ENCODE data around the gene TMEM156.
"Not testable (repeated sequence)": the region's sequence is repeated elsewhere in the genome, so short reads cannot be mapped to it uniquely, and the experiment has no call there.

The TMEM156 gene

DNA sequence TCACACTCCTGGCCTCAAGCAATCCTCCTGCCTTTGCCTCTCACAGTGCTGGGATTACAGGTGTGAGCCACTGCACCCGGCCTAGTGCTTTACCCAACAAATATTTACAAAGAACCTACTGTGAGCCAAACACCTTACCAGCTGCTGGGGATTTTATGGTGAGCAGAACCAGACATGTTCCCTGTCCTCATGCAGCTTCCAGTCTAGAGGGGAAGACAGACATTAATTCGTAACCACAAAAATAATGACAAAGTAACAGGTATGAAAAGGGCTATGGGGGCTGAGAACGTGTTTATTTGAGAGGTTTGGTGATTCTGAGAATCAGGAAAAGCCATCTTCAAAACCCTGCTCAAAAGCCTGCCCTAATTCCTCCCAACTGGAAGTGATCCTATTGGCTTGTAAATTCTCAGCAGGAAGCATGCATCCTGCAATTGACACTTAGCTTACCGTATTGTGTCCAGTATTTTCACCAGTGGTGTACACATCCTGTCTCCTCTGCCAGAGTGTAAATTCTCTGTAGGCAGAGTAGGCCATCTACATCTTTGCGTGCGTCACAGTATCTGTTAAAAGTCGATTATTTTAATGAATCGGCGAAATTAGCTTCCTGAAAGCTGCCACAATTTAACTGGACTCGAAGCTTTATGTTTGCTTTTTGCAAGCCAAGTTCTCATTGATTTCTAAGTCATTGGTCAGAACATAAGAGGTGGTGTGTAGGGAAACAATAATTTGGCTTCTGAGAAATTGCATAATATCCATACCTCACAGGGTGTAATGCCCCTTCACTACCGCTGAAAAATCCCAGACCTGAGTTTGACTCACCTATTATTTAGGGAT, 67.0 kb downstream of the TMEM156 start:
- Histone ChIP-seq H3K4me3 (ENCODE audit: insufficient read depth, low read depth, low read length) (no peak overlapping the region), H3K27me3 (ENCODE audit: control insufficient read depth, insufficient read depth, low read length, poor library complexity, severe bottlenecking) (no peaks in the 10 kb centered on the region), H3K36me3 (ENCODE audit: control insufficient read depth, insufficient read depth, low read length) (no peaks in the 10 kb centered on the region), H3K27ac (ENCODE audit: insufficient read depth, low read depth, low read length, poor library complexity, severe bottlenecking) (no peak overlapping the region), H3K4me1 (ENCODE audit: control insufficient read depth, insufficient read depth, low read length) (no peaks in the 10 kb centered on the region), H3K9me3 (ENCODE audit: control insufficient read depth, low read length) (no peaks in the 10 kb centered on the region)
- 88 to 90% methylated on average over 10 to 11 of the region's 11 CpGs for WGBS, 2 experiments

DNA sequence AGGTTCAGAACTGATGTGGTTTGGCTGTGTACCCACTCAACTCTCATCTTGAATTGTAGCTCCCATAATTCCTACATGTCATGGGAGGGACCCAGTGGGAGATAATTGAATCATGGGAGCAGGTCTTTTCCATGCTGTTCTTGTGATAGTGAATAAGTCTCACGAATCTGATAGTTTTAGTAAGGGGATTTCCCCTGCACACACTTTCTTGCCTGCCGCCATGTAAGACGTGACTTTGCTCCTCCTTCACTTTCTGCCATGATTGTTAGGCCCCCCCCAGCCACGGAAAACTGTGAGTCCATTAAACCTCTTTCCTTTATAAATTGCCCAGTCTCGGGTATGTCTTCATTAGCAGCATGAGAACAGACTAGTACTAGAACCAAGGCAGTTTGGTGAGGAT, 73.0 kb downstream of the TMEM156 start:
- H3K4me1 ChIP-seq (ENCODE audit: control insufficient read depth, insufficient read depth, low read length); H3K9me3 ChIP-seq (ENCODE audit: control insufficient read depth, low read length); H3K27ac ChIP-seq (ENCODE audit: insufficient read depth, low read depth, low read length, poor library complexity, severe bottlenecking); H3K4me3 ChIP-seq (ENCODE audit: insufficient read depth, low read depth, low read length); H3K36me3 ChIP-seq (ENCODE audit: control insufficient read depth, insufficient read depth, low read length); H3K27me3 ChIP-seq (ENCODE audit: control insufficient read depth, insufficient read depth, low read length, poor library complexity, severe bottlenecking): not testable (repeated sequence)
- WGBS, 2 experiments = 90 to 94% methylated on average over 5 of the region's 5 CpGs

DNA sequence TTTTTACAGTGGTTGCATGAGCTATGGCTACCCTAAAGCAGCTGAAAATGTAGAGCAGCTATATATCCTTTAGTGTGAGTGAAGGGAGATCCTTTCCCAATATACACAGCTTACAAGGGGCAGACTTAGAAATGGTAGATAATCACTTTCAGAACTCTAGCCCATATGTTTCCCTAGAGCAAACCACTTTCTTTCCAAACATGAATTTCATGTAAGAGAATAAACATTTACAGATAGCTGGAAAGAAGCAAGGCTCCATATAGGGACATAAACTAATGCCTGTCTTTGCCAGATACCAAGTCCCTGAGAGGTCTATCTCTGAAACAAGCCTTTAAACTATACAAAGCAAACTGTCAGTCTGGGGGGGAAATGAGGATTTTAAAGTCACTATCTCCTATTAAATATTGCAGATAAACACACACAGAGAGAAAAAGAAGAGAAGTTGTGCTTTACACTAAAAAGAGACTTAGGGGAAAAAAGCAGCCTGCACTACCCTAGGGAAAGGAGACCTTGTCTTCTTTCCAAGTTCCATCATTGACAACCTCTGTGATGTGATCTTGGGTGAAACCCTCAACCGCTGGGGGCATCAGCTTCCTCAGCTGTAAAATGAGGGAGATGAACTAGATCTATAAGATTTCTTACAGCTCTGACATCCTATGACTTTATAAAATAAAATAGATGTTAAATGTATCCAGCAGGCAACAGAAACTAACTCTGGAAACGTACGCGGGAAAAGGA, 73.6 kb downstream of the TMEM156 start:
- Histone ChIP-seq H3K9me3 (ENCODE audit: control insufficient read depth, low read length) (no peaks in the 10 kb centered on the region), H3K4me3 (ENCODE audit: insufficient read depth, low read depth, low read length) (no peak overlapping the region), H3K27me3 (ENCODE audit: control insufficient read depth, insufficient read depth, low read length, poor library complexity, severe bottlenecking) (no peaks in the 10 kb centered on the region), H3K36me3 (ENCODE audit: control insufficient read depth, insufficient read depth, low read length) (no peaks in the 10 kb centered on the region), H3K27ac (ENCODE audit: insufficient read depth, low read depth, low read length, poor library complexity, severe bottlenecking) (no peak overlapping the region), H3K4me1 (ENCODE audit: control insufficient read depth, insufficient read depth, low read length) (no peaks in the 10 kb centered on the region)
- 91 to 99% methylated on average over 4 of the region's 4 CpGs for WGBS, 2 experiments

DNA sequence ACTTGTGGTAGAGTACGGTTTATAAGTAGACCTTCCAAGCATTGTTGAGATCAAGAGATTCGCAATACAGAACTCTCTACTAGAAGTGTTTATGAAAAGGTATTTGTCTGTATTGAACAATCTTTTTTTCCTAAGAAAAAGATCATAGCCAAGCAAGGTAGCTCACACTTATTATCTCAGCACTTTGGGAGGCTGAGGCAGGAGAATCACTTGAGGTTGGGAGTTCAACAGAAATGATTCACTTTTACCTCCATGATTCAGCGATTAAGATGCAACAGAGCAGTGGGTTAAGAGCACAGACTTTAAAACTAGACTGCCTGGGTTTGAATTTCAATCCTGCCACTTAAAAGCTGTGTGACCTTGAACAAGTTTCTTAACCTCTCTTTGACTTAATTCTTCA, 74.3 kb downstream of the TMEM156 start:
- Histone ChIP-seq H3K36me3 (ENCODE audit: control insufficient read depth, insufficient read depth, low read length) (no peaks in the 10 kb centered on the region), H3K27ac (ENCODE audit: insufficient read depth, low read depth, low read length, poor library complexity, severe bottlenecking) (no peak overlapping the region), H3K27me3 (ENCODE audit: control insufficient read depth, insufficient read depth, low read length, poor library complexity, severe bottlenecking) (no peaks in the 10 kb centered on the region), H3K4me1 (ENCODE audit: control insufficient read depth, insufficient read depth, low read length) (no peaks in the 10 kb centered on the region), H3K4me3 (ENCODE audit: insufficient read depth, low read depth, low read length) (no peak overlapping the region), H3K9me3 (ENCODE audit: control insufficient read depth, low read length) (no peaks in the 10 kb centered on the region)
- 96 to 98% methylated on average over 3 of the region's 3 CpGs for WGBS, 2 experiments

DNA sequence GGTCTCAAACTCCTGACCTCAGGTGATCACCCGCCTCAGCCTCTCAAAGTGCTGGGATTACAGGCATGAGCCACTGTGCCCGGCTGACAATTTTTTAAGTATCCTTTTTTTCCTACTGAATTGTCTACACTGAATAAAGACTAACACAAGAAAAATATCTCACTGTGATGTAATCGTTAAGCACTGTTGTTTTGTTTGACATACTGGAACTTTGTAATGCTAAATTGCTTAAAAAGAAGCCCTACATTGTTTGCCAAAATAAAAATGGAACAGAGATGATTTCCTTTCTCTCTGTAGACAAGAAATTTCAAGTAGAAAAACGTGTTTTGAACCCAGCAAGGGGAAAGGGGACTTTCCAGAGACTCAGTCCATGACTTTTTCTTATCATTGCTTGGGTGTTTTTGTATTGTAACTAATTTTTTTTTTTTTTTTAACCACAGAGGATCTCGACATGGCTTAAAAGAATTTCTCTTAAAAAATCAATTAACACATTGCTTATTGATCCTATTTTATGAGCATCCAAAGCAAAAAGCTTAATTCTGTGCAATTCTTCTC, 74.9 kb downstream of the TMEM156 start:
- Histone ChIP-seq H3K27ac (ENCODE audit: insufficient read depth, low read depth, low read length, poor library complexity, severe bottlenecking) (no peak overlapping the region), H3K4me3 (ENCODE audit: insufficient read depth, low read depth, low read length) (no peak overlapping the region), H3K9me3 (ENCODE audit: control insufficient read depth, low read length) (no peaks in the 10 kb centered on the region), H3K4me1 (ENCODE audit: control insufficient read depth, insufficient read depth, low read length) (no peaks in the 10 kb centered on the region), H3K36me3 (ENCODE audit: control insufficient read depth, insufficient read depth, low read length) (no peaks in the 10 kb centered on the region), H3K27me3 (ENCODE audit: control insufficient read depth, insufficient read depth, low read length, poor library complexity, severe bottlenecking) (no peaks in the 10 kb centered on the region)
- 87 to 94% methylated on average over 5 of the region's 5 CpGs for WGBS, 2 experiments

DNA sequence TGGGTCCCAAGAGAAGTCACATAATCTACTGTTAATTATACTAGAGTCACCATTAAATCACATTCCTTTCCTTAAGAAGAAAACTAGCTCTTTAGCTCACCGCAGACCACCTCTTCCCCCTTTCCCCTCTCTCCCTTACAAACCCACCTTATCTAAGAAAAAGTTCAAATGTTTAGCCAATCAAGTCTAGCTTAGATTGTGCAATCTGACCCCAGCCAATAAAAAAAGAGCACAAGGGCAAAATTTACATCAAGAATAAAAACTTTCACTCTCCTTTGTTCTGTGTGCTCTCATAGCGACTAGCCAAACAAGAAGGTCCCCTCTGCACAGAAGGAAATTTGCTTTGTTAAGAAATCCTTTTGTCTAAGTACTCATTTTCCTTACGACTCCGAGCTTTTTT, 76.3 kb downstream of the TMEM156 start:
- H3K4me3 ChIP-seq (ENCODE audit: insufficient read depth, low read depth, low read length) = no peak overlapping the region
- H3K36me3 ChIP-seq (ENCODE audit: control insufficient read depth, insufficient read depth, low read length) = no peaks in the 10 kb centered on the region
- H3K4me1 ChIP-seq (ENCODE audit: control insufficient read depth, insufficient read depth, low read length) = no peaks in the 10 kb centered on the region
- 90 to 97% methylated on average over 4 of the region's 4 CpGs for WGBS, 2 experiments
- H3K27me3 ChIP-seq (ENCODE audit: control insufficient read depth, insufficient read depth, low read length, poor library complexity, severe bottlenecking) = no peaks in the 10 kb centered on the region
- H3K27ac ChIP-seq (ENCODE audit: insufficient read depth, low read depth, low read length, poor library complexity, severe bottlenecking) = no peak overlapping the region
- no peaks in the 10 kb centered on the region for H3K9me3 ChIP-seq (ENCODE audit: control insufficient read depth, low read length)

DNA sequence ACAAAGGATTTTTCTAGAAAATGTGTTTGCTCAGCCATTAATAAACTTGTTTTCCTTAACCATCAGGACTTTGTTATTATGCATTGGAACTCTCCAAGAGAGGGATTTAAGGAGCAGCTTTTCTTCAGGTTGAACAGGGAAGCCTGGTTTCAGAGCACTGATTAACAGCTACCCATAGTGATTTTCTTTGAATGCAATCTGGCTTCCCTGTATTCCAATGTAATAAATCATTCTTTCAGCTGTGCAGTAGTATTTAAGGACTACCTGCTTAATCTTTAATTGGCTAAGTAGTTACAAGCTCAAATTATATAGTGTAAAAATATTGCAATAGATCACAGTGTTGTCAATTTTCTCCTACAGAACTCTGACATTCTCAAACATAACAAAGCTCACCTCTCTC, 77.5 kb downstream of the TMEM156 start:
- H3K27me3 ChIP-seq (ENCODE audit: control insufficient read depth, insufficient read depth, low read length, poor library complexity, severe bottlenecking) = no peaks in the 10 kb centered on the region
- H3K36me3 ChIP-seq (ENCODE audit: control insufficient read depth, insufficient read depth, low read length) = no peaks in the 10 kb centered on the region
- H3K4me1 ChIP-seq (ENCODE audit: control insufficient read depth, insufficient read depth, low read length) = no peaks in the 10 kb centered on the region
- H3K27ac ChIP-seq (ENCODE audit: insufficient read depth, low read depth, low read length, poor library complexity, severe bottlenecking) = no peak overlapping the region
- H3K4me3 ChIP-seq (ENCODE audit: insufficient read depth, low read depth, low read length) = no peak overlapping the region
- no peaks in the 10 kb centered on the region for H3K9me3 ChIP-seq (ENCODE audit: control insufficient read depth, low read length)

DNA sequence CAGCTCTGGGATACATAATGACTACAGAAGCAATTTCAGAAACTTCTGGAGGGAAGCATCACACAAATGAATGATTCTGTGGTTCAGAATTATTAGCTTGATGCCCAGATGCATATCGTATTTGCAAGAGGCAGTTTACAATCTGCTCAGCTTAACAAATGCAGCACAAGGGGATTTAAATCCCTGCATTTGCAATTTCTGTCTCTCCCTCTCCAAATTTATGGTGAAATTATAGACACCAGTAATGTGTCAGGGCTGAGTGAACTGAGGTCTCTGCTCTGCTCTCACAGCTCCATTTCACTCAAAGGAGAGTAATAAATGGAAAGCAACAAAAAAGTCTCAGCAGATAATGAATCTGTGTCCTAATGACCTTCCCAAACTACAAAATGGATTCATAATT, 80.2 kb downstream of the TMEM156 start:
- no peak overlapping the region for H3K4me3 ChIP-seq (ENCODE audit: insufficient read depth, low read depth, low read length)
- H3K4me1 ChIP-seq (ENCODE audit: control insufficient read depth, insufficient read depth, low read length) = no peaks in the 10 kb centered on the region
- no peak overlapping the region for H3K27ac ChIP-seq (ENCODE audit: insufficient read depth, low read depth, low read length, poor library complexity, severe bottlenecking)
- H3K36me3 ChIP-seq (ENCODE audit: control insufficient read depth, insufficient read depth, low read length) = no peaks in the 10 kb centered on the region
- 0% methylated on average over 1 of the region's 1 CpG for WGBS, 2 experiments
- H3K9me3 ChIP-seq (ENCODE audit: control insufficient read depth, low read length) = no peaks in the 10 kb centered on the region
- H3K27me3 ChIP-seq (ENCODE audit: control insufficient read depth, insufficient read depth, low read length, poor library complexity, severe bottlenecking) = no peaks in the 10 kb centered on the region

DNA sequence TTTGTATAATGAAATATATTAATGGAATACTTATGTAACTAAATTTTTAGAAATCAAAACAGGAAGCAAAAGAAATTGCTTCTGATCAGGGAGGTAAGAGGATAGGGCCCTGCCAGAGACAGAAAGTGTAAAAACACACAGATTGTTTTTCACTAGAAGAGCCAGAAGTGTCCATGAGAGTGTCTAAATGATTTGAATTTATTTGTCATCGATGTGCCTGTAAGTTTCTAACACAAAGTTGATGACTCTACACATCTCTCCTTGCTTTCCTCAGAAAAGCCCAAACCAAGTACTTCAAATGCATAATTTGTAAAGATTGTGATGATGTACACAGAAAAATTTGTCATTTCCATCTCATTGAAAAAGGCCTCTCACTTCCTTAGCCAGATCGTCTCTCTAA, 80.6 kb downstream of the TMEM156 start:
- Histone ChIP-seq H3K4me3 (ENCODE audit: insufficient read depth, low read depth, low read length) (no peak overlapping the region), H3K9me3 (ENCODE audit: control insufficient read depth, low read length) (no peaks in the 10 kb centered on the region), H3K27me3 (ENCODE audit: control insufficient read depth, insufficient read depth, low read length, poor library complexity, severe bottlenecking) (no peaks in the 10 kb centered on the region), H3K4me1 (ENCODE audit: control insufficient read depth, insufficient read depth, low read length) (no peaks in the 10 kb centered on the region), H3K36me3 (ENCODE audit: control insufficient read depth, insufficient read depth, low read length) (no peaks in the 10 kb centered on the region), H3K27ac (ENCODE audit: insufficient read depth, low read depth, low read length, poor library complexity, severe bottlenecking) (no peak overlapping the region)
- 79 to 95% methylated on average over 1 to 2 of the region's 2 CpGs for WGBS, 2 experiments

DNA sequence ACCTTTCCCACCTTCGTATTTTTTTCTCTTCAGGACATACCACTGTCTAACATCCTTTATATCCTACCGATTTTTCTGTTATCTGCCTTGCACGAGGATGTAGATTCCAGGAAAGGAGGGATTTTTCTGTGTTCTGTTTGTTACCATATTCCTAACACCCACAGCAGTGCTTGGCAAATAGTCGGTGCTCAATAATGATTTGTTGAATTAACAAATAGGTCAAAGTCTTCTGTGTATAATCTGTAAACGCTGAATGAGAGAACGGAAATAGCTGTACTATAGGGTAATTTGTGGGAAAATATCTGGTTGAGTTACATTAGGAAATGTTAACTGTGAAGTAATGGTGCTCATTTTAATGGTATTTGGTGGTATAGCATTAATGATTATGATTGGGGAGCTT, 81.5 kb downstream of the TMEM156 start:
- no peaks in the 10 kb centered on the region for H3K27me3 ChIP-seq (ENCODE audit: control insufficient read depth, insufficient read depth, low read length, poor library complexity, severe bottlenecking)
- H3K4me1 ChIP-seq (ENCODE audit: control insufficient read depth, insufficient read depth, low read length) = no peaks in the 10 kb centered on the region
- H3K4me3 ChIP-seq (ENCODE audit: insufficient read depth, low read depth, low read length) = no peak overlapping the region
- H3K27ac ChIP-seq (ENCODE audit: insufficient read depth, low read depth, low read length, poor library complexity, severe bottlenecking) = no peak overlapping the region
- no peaks in the 10 kb centered on the region for H3K9me3 ChIP-seq (ENCODE audit: control insufficient read depth, low read length)
- 91 to 98% methylated on average over 4 to 6 of the region's 6 CpGs for WGBS, 2 experiments
- H3K36me3 ChIP-seq (ENCODE audit: control insufficient read depth, insufficient read depth, low read length) = no peaks in the 10 kb centered on the region
